HEK293 (cell line): ENCODE data around the gene RIN1.

Experiments used
- CTCF ChIA-PET: fragments of 350-600 bp; formaldehyde crosslinking; extraction: SDS; loops from one replicate; lab custom pipeline; 2021; ENCODE audit warnings: antibody characterized with exemption; lab: Yijun Ruan, JAX
- POLR2A ChIA-PET: fragments of 300-600 bp; formaldehyde crosslinking; extraction: SDS; loops from one replicate; lab custom pipeline; 2020; ENCODE audit warnings: antibody characterized with exemption, inconsistent platforms; lab: Yijun Ruan, JAX
- H3K27ac ChIP-seq: fragments of 200-500 bp; sonication (Bioruptor generic); 2 replicates; pipeline ENCODE4 v1.5.1; 2014; ENCODE audit warnings: low read depth, low read length, control low read depth, inconsistent platforms; ENCODE audit errors: extremely low read depth
- H3K36me3 ChIP-seq, 2 experiments: fragments of 200-500 bp in 1 of 2; sonication (Bioruptor generic) in 1 of 2; 1 replicate in 1 of 2; 2 replicates in 1 of 2; pipeline ENCODE4 v1.5.1; 2014 to 2017; ENCODE audit warnings: inconsistent platforms in 2 of 2, low read length in 2 of 2; ENCODE audit not compliant: control insufficient read depth in 2 of 2, insufficient read depth in 1 of 2
- H3K4me1 ChIP-seq: fragments of 200-500 bp; sonication (Bioruptor generic); 2 replicates; pipeline ENCODE4 v1.5.1; 2014; ENCODE audit warnings: mild to moderate bottlenecking, low read length, inconsistent platforms; ENCODE audit not compliant: control insufficient read depth, insufficient read depth
- H3K4me3 ChIP-seq: 2 replicates; pipeline ENCODE4 v1.5.1; 2011; ENCODE audit warnings: low read depth, mild to moderate bottlenecking, control low read depth, low read length, moderate library complexity
- H3K9me3 ChIP-seq: fragments of 200-500 bp; sonication (Bioruptor generic); 2 replicates; pipeline ENCODE4 v1.5.1; 2014; ENCODE audit warnings: low read depth, low read length, inconsistent platforms; ENCODE audit not compliant: control insufficient read depth, insufficient read depth
- GLI2 ChIP-seq: fragments of 450-650 bp; formaldehyde crosslinking; IDR thresholded peaks from 2 replicates; pipeline ENCODE4; 2017; ENCODE audit warnings: missing biosample characterization, missing genetic modification characterization, low read depth, borderline replicate concordance
- RBAK ChIP-seq: fragments of 450-650 bp; formaldehyde crosslinking; IDR thresholded peaks from 2 replicates; pipeline ENCODE4 v1.5.1; 2016; ENCODE audit warnings: missing biosample characterization, missing genetic modification characterization
- SALL2 ChIP-seq: fragments of 450-650 bp; formaldehyde crosslinking; IDR thresholded peaks from 2 replicates; pipeline ENCODE4 v1.5.0; 2017; ENCODE audit warnings: missing biosample characterization, mild to moderate bottlenecking, missing genetic modification characterization, borderline replicate concordance
- ZFP37 ChIP-seq: fragments of 450-650 bp; formaldehyde crosslinking; IDR thresholded peaks from 2 replicates; pipeline ENCODE4 v1.5.1; 2016; ENCODE audit warnings: missing biosample characterization, missing genetic modification characterization
- ZFP41 ChIP-seq: fragments of 450-650 bp; formaldehyde crosslinking; IDR thresholded peaks from 2 replicates; pipeline ENCODE4 v1.5.1; 2016; ENCODE audit warnings: missing biosample characterization, missing genetic modification characterization, borderline replicate concordance
- ZNF121 ChIP-seq: fragments of 450-650 bp; formaldehyde crosslinking; IDR thresholded peaks from 2 replicates; pipeline ENCODE4 v1.5.1; 2016; ENCODE audit warnings: missing biosample characterization, missing genetic modification characterization
- ZNF146 ChIP-seq: fragments of 450-650 bp; formaldehyde crosslinking; IDR thresholded peaks from 2 replicates; pipeline ENCODE4 v1.5.1; 2016; ENCODE audit warnings: missing biosample characterization, missing genetic modification characterization
- ZNF175 ChIP-seq: fragments of 450-650 bp; formaldehyde crosslinking; IDR thresholded peaks from 2 replicates; pipeline ENCODE4 v1.5.1; 2016; ENCODE audit warnings: missing biosample characterization, missing genetic modification characterization
- ZNF426 ChIP-seq: fragments of 450-650 bp; formaldehyde crosslinking; IDR thresholded peaks from 2 replicates; pipeline ENCODE4 v1.5.1; 2017; ENCODE audit warnings: missing biosample characterization, missing genetic modification characterization, mild to moderate bottlenecking, inconsistent platforms, moderate library complexity
- ZNF623 ChIP-seq: fragments of 450-650 bp; formaldehyde crosslinking; IDR thresholded peaks from 2 replicates; pipeline ENCODE4 v1.5.1; 2016; ENCODE audit warnings: missing biosample characterization, missing genetic modification characterization
- ZNF701 ChIP-seq: fragments of 450-650 bp; formaldehyde crosslinking; IDR thresholded peaks from 2 replicates; pipeline ENCODE4 v1.5.1; 2016; ENCODE audit warnings: missing biosample characterization, missing genetic modification characterization
- ZNF747 ChIP-seq: fragments of 450-650 bp; formaldehyde crosslinking; IDR thresholded peaks from 2 replicates; pipeline ENCODE4 v1.5.1; 2016; ENCODE audit warnings: missing biosample characterization, missing genetic modification characterization
- ZNF76 ChIP-seq: fragments of 450-650 bp; formaldehyde crosslinking; IDR thresholded peaks from 2 replicates; pipeline ENCODE4; 2016; ENCODE audit warnings: low read depth, missing biosample characterization, missing genetic modification characterization, borderline replicate concordance
- ZNF791 ChIP-seq: fragments of 450-650 bp; formaldehyde crosslinking; IDR thresholded peaks from 2 replicates; pipeline ENCODE4 v1.5.1; 2016; ENCODE audit warnings: missing biosample characterization, missing genetic modification characterization
- ZNF837 ChIP-seq: fragments of 450-650 bp; formaldehyde crosslinking; IDR thresholded peaks from 2 replicates; pipeline ENCODE4 v1.5.1; 2016; ENCODE audit warnings: missing biosample characterization, missing genetic modification characterization
- ZXDB ChIP-seq: fragments of 450-650 bp; formaldehyde crosslinking; IDR thresholded peaks from 2 replicates; pipeline ENCODE4 v1.5.1; 2016; ENCODE audit warnings: missing biosample characterization, missing genetic modification characterization
- TF ChIP-seq, protein P1 (sequence below): fragments of 450-650 bp; formaldehyde crosslinking; IDR thresholded peaks from 2 replicates; pipeline ENCODE4 v1.5.1; 2017; ENCODE audit warnings: missing biosample characterization, mild to moderate bottlenecking, missing genetic modification characterization, moderate library complexity
- TF ChIP-seq, protein P2 (sequence below): fragments of 450-650 bp; formaldehyde crosslinking; IDR thresholded peaks from 2 replicates; pipeline ENCODE4 v1.5.1; 2016; ENCODE audit warnings: missing biosample characterization, missing genetic modification characterization
- TF ChIP-seq, protein P3 (sequence below): fragments of 450-650 bp; formaldehyde crosslinking; IDR thresholded peaks from 2 replicates; pipeline ENCODE4 v1.5.1; 2016; ENCODE audit warnings: missing biosample characterization, missing genetic modification characterization
- TF ChIP-seq, protein P4 (sequence below): fragments of 450-650 bp; formaldehyde crosslinking; conservative IDR thresholded peaks from 2 replicates; pipeline ENCODE4 v1.5.1; 2016; ENCODE audit warnings: low read depth, missing biosample characterization, missing genetic modification characterization

RIN1 gene

DNA sequence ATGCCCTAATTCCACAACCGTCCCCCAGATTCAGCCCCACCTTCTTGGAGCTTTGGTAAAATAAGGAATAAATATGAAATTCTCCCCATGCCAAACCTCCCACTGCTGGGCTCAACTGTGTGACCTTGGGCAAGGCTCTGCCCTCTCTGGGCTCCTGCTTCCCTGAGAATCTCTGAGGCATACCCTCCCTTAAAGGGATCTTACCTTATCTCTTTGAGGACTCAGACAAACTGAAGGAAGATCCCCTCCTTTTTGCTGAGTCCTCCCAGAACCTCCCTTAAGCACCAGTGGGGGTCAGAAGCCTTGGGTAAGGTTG, 22.1 kb downstream of the RIN1 start:
- Histone ChIP-seq H3K27ac (no peak overlapping the region), H3K4me1 (no peaks in the 10 kb centered on the region), H3K9me3 (no peaks in the 10 kb centered on the region), H3K36me3 (no peaks in the 10 kb centered on the region), H3K4me3 (no peak overlapping the region)
- no peak for TF ChIP-seq ZNF747 (tag by site-specific recombination)
- TF ChIP-seq, protein P1, sequence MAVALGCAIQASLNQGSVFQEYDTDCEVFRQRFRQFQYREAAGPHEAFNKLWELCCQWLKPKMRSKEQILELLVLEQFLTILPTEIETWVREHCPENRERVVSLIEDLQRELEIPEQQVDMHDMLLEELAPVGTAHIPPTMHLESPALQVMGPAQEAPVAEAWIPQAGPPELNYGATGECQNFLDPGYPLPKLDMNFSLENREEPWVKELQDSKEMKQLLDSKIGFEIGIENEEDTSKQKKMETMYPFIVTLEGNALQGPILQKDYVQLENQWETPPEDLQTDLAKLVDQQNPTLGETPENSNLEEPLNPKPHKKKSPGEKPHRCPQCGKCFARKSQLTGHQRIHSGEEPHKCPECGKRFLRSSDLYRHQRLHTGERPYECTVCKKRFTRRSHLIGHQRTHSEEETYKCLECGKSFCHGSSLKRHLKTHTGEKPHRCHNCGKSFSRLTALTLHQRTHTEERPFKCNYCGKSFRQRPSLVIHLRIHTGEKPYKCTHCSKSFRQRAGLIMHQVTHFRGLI (tag by site-specific recombination), result no peak
- TF ChIP-seq, protein P2, sequence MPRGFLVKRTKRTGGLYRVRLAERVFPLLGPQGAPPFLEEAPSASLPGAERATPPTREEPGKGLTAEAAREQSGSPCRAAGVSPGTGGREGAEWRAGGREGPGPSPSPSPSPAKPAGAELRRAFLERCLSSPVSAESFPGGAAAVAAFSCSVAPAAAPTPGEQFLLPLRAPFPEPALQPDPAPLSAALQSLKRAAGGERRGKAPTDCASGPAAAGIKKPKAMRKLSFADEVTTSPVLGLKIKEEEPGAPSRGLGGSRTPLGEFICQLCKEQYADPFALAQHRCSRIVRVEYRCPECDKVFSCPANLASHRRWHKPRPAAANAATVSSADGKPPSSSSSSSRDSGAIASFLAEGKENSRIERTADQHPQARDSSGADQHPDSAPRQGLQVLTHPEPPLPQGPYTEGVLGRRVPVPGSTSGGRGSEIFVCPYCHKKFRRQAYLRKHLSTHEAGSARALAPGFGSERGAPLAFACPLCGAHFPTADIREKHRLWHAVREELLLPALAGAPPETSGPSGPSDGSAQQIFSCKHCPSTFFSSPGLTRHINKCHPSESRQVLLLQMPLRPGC, result no peak
- no peak for TF ChIP-seq ZNF837
- TF ChIP-seq, protein P3, sequence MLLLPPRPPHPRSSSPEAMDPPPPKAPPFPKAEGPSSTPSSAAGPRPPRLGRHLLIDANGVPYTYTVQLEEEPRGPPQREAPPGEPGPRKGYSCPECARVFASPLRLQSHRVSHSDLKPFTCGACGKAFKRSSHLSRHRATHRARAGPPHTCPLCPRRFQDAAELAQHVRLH (tag by site-specific recombination), result no peak
- TF ChIP-seq ZNF121 (tag by site-specific recombination), result no peak
- TF ChIP-seq ZXDB (tag by site-specific recombination), result no peak
- no peak for TF ChIP-seq ZNF791 (tag by site-specific recombination)
- no peak for TF ChIP-seq GLI2
- TF ChIP-seq, protein P4, sequence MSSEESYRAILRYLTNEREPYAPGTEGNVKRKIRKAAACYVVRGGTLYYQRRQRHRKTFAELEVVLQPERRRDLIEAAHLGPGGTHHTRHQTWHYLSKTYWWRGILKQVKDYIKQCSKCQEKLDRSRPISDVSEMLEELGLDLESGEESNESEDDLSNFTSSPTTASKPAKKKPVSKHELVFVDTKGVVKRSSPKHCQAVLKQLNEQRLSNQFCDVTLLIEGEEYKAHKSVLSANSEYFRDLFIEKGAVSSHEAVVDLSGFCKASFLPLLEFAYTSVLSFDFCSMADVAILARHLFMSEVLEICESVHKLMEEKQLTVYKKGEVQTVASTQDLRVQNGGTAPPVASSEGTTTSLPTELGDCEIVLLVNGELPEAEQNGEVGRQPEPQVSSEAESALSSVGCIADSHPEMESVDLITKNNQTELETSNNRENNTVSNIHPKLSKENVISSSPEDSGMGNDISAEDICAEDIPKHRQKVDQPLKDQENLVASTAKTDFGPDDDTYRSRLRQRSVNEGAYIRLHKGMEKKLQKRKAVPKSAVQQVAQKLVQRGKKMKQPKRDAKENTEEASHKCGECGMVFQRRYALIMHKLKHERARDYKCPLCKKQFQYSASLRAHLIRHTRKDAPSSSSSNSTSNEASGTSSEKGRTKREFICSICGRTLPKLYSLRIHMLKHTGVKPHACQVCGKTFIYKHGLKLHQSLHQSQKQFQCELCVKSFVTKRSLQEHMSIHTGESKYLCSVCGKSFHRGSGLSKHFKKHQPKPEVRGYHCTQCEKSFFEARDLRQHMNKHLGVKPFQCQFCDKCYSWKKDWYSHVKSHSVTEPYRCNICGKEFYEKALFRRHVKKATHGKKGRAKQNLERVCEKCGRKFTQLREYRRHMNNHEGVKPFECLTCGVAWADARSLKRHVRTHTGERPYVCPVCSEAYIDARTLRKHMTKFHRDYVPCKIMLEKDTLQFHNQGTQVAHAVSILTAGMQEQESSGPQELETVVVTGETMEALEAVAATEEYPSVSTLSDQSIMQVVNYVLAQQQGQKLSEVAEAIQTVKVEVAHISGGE (tag by site-specific recombination), result no peak
- no peak for TF ChIP-seq ZNF76 (tag by site-specific recombination)
- no peak for TF ChIP-seq ZFP41
- TF ChIP-seq ZNF701 (tag by site-specific recombination), result no peak
- TF ChIP-seq ZFP37 (tag by site-specific recombination), result no peak
- TF ChIP-seq ZNF623 (tag by site-specific recombination), result no peak
- no peak for TF ChIP-seq ZNF175 (tag by site-specific recombination)
- no peak for TF ChIP-seq SALL2 (tag by site-specific recombination)
- TF ChIP-seq ZNF426 (tag by site-specific recombination), result no peak
- TF ChIP-seq RBAK, result no peak
- no peak for TF ChIP-seq ZNF146 (tag by site-specific recombination)
- CTCF ChIA-PET, result interaction anchor here (1.0 to 3.1 kb wide), 5 partner anchors 8 to 95 kb away, joined by 4 to 29 read pairs (median 6); no protein-coding TSS in a partner anchor
- POLR2A ChIA-PET, result no interaction called here
